ENCODE data around the gene CTNNBIP1.

DNA sequence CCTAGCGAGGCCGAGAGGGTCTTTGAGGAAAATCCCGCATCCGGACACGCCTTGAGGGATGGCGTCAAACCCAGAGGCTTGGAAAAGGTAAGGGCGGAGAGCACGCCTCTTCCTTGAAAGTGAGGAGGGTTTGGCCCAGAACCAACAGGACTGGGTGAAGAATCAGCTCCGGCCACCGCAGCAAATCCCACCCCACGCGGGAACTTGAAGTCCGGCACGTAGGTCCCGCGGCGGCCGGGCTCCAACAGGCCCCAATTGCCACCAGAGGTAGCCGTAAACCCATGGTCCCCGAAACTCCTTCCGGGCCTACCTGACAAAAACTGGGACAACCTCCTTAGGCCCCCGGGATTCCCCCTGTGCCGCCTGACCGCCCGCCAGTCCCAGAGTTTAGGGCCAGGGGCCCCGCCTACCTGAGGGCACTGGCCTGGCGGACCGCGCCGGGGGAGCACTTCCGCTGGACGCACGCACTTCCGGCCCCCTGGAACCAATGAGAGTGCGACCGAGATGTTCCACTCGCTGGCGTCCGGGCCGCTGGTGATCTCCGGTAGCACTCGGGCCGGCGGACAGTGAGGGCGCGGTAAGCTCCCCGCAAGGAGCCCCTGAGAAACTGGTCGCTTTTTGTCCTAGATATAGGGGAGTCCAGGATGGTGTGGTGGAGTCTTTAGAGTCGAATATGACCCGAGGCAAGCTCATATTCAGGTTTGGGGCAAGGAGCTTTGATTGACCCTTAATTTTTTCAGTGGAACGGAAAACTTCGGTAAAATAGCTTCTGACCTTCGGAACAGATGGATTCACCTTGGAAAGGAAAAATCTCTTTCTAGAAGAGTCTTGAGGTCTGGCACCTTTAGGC is 33.1 kb upstream of the CTNNBIP1 start, which contains the start of the genes LZIC and NMNAT1:
- TF ChIP-seq, protein P1, sequence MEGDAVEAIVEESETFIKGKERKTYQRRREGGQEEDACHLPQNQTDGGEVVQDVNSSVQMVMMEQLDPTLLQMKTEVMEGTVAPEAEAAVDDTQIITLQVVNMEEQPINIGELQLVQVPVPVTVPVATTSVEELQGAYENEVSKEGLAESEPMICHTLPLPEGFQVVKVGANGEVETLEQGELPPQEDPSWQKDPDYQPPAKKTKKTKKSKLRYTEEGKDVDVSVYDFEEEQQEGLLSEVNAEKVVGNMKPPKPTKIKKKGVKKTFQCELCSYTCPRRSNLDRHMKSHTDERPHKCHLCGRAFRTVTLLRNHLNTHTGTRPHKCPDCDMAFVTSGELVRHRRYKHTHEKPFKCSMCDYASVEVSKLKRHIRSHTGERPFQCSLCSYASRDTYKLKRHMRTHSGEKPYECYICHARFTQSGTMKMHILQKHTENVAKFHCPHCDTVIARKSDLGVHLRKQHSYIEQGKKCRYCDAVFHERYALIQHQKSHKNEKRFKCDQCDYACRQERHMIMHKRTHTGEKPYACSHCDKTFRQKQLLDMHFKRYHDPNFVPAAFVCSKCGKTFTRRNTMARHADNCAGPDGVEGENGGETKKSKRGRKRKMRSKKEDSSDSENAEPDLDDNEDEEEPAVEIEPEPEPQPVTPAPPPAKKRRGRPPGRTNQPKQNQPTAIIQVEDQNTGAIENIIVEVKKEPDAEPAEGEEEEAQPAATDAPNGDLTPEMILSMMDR (IDR thresholded peaks at IDR 0.05; ENCODE audit: poor library complexity, severe bottlenecking) = no peak
- TF ChIP-seq, protein P2, sequence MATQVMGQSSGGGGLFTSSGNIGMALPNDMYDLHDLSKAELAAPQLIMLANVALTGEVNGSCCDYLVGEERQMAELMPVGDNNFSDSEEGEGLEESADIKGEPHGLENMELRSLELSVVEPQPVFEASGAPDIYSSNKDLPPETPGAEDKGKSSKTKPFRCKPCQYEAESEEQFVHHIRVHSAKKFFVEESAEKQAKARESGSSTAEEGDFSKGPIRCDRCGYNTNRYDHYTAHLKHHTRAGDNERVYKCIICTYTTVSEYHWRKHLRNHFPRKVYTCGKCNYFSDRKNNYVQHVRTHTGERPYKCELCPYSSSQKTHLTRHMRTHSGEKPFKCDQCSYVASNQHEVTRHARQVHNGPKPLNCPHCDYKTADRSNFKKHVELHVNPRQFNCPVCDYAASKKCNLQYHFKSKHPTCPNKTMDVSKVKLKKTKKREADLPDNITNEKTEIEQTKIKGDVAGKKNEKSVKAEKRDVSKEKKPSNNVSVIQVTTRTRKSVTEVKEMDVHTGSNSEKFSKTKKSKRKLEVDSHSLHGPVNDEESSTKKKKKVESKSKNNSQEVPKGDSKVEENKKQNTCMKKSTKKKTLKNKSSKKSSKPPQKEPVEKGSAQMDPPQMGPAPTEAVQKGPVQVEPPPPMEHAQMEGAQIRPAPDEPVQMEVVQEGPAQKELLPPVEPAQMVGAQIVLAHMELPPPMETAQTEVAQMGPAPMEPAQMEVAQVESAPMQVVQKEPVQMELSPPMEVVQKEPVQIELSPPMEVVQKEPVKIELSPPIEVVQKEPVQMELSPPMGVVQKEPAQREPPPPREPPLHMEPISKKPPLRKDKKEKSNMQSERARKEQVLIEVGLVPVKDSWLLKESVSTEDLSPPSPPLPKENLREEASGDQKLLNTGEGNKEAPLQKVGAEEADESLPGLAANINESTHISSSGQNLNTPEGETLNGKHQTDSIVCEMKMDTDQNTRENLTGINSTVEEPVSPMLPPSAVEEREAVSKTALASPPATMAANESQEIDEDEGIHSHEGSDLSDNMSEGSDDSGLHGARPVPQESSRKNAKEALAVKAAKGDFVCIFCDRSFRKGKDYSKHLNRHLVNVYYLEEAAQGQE (IDR thresholded peaks at IDR 0.05; ENCODE audit: borderline replicate concordance) = peak; percentile 64
- peak; percentile 82 for TF ChIP-seq POLR2AphosphoS5 (IDR thresholded peaks at IDR 0.05)
